Activated gamma-delta T cell (primary cell): Measurements from ENCODE around the gene TEX2.

ENCODE experiments used
- DNase-seq: peaks from one replicate; lab custom pipeline; 2025; lab: John Stamatoyannopoulos, UW

TEX2 gene

DNA sequence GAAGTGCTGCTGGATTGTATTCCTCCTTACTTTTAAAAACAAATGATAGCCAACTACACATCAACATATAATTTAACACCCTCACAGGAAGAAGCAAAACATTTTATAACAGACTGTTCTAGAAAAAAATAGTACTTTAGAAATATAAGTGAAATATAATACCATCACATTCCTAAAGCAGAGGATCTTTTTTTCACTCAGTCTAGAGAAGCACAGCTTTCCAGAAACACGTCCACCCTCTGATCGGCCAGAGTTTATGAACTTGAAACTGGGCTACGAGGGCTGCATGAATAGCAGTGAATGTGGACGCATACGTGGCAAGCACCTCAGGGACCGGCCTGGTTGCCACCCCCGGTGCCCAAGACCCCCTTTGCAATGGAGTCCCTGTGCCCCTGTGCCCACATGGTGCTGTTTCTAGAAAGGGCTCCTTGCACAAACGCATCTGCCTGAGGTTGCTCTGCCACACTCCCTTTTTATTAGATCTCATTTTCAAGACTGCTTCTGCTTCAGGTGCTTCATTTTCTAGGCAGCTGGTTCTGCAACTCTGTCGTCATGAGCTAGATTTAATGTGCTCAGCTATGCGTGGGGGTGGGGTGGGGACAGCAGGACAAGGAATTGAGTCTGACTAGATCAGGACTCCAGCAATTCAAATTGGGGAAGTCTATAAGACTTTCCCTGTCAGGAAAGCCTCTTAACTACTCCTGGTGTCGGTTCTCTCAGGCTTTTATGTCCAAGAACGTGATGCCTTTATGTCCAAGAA, 104.0 kb downstream of the TEX2 start:
- no peak for DNase-seq

DNA sequence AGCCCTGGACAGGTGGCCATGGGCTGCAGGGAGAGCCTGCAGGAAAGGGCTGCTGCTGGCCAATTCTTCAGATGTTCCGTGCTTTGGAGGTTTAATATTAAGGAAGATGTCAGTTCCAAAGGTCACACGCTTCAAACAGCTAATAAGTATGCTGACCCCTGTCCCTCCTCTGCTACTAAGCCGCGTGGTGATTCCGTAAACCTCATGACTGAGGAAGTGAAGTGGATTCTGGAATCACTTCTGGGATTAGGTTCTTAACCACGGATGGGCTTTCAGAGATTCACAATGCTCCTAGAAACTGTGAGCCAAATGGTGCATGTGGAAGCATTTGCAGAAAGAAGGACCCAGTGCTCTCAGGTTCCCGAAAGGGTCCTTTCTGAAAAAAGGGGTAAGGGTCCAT, 104.7 kb downstream of the TEX2 start:
- no peak for DNase-seq

DNA sequence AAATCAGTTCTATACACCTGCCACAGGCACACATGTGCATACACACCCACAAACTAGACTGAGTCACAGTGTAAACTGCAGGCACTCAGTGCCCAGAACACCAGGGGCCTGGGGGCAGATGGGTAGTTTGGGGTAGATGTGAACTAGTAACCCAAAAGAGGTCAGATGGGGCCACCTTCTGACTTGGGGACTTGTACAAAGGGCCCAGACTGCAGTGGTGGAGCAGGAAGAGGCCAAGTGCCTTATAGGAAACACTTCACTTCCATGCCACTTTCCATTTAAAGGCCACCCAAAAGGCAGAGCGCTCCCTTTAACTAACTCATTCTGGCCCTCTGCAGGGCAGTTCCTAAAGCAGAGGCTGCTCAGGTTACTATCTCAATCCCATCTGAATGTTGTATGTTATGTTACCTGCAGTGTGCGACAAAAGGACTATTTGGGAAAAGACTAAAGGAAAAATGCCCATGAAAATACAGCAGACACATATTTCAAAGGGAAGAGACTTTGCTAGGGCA, 105.3 kb downstream of the TEX2 start:
- DNase-seq, result no peak

GRCh38 chr17:64156670-64157069, 106.4 kb downstream of the TEX2 start:
- DNase-seq, result no peak

- no peak for DNase-seq
Measured at GRCh38 chr17:64155751-64156544, 107.1 kb downstream of the TEX2 start.

GRCh38 chr17:64155129-64155528, 107.9 kb downstream of the TEX2 start:
- no peak for DNase-seq

DNA sequence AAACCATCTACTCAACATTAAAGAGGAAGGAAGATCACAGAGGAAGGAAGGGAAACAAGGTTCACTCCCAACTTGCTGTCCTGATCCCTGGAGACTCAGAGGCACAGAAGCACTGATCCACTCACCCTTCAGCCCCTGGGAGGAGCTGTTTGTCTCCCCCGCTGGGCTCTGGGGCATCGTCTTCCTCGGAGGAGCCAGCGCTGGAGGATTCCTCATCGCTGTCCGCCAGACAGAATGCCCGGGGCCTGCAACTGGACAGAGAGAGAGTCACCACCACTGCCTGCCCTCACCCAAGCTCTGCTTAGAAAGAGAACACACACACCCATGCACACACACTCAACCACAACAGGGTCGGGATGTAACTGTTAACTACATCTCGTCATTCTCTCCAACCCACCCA, 108.3 kb downstream of the TEX2 start:
- no peak for DNase-seq

DNA sequence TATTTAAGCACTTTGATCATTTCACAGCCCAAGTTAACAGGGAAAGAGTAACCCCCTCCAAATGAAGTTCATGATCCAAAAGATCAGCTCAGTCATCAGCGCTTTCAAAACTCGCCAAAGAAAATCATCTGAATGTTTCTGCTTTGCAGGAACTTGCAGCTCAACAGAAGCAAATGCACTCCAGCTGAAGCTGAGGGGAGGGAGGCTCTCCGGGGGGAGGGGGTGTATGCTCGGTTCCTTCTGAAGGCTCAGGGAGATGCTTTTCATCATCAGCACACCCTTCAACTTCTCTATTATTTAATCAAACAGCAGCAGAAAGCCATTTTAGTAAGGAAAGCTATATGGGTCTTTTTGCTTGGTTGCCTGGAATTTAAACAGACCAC, 108.8 kb downstream of the TEX2 start:
- DNase-seq, result no peak

DNA sequence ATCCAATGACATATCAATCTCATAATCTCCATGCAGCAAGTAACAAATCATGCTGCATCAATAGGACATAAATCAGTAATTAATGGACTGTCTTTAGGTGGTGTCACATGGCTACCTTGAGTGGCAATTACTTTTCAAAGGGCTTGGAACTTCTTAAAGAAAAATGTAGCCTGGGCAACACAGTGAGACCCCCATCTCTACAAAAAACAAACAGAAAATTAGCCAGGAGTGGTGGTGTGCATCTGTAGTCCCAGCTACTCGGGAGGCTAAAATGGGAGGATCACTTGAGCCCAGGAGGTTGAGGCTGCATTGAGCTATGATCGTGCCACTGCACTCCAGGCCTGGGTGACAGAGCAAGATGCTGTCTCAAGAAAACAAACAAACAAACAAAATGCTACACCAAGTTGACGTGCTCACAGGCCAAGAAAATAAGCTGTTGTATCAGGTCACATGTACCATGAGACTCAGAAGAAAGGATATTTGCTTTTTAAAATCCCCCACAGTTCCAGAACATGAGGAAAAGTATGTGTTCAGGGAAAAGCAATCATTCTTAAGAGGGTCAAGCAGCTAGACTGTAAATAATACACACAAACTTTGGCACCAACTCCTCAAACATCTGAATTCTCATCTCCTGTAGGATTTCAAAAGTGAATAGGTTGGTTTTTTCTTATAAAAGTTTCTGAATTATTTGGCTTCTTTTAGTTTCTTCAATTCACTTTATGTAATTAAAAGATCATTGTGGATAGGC, 109.3 kb downstream of the TEX2 start:
- DNase-seq, result no peak

- no peak for DNase-seq
Measured at GRCh38 chr17:64152428-64153125, 110.5 kb downstream of the TEX2 start.

DNA sequence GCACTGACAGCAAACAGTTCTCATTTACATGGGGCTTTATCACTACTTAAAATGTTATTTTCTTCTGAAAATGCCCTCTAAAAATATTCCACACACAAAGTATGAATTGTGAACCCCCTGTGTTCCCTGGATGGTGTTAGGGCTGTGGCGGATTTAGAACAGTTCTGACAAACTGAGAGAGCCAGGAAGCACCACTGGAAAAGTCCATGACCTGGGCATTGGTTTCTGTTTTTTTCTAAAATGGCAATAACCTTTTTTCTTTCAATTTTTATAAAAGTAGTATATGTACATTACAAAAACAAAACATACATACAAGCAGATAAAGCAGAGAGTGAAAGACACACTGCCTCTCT, 112.1 kb downstream of the TEX2 start:
- no peak for DNase-seq

DNA sequence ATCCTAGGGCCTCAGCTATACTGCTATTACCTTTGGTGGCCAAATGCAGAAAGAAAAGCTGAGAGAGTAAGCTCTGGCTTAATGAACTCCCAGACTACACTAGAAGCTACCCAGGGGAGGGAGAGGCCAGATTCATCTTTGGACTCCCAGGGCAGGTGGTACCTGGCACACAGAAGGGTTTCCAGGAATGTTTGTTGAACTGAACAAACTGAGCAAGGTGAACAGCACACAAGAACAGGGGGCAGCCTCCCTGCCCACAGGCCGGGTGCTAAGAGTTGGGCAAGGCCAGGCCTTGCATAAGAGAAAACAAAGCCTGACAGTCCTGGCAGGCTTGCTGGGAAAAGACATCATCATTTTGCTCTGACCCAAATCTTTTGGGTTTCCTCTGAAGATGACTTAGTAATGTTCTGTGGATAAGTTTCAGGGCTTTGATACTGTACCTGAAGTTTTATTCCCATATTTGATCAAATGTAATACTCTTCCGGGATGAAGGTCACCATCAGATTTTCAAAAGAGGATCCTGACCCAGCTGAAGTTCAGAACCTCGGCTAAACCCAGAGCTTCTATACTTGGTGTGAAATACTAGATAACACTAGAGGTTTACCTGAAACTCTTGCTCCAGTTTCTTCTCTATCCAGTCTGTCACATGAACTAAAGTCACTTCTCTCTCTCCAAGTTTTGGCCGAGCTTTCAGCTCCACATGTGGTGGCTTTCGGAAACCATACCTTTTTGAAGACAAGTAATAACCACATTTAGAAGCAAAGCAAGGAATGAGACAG, 112.6 kb downstream of the TEX2 start:
- DNase-seq, result no peak

DNA sequence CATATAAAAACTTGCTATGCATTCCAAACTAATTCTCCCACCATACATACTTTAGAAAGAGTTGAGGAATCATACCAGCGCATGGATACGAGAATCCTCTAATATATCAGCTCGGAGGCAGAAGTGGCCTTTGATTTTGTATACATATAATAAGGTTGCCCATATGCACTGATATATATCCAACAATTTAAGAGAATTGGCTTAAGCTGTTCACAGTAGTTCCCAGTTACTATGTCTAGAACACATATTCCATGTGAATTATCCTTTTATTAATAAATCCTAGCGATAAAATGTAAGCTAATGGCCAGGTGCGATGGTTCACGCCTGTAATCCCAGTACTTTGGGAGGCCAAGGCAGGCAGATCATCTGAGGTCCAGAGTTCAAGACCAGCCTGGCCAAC, 113.9 kb downstream of the TEX2 start:
- no peak for DNase-seq

DNA sequence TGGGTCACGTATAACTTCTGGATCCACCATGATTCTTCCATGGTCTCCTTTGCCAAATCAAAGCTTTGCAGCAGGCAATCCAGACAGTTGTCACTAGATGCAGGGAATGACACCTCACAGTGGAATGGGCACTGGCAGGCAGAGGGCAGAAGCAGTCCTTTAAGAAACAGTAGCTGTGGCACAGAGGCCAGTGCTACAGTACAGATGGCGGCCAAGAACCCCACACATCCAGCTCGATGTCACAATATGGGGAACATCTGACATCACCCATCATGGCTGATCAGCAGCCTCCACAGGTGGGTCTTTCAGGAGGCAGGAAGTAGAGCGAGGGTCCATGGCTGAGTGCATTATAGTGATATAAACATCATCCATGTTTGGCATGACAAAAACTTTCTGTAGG, 114.4 kb downstream of the TEX2 start:
- DNase-seq, result no peak

DNA sequence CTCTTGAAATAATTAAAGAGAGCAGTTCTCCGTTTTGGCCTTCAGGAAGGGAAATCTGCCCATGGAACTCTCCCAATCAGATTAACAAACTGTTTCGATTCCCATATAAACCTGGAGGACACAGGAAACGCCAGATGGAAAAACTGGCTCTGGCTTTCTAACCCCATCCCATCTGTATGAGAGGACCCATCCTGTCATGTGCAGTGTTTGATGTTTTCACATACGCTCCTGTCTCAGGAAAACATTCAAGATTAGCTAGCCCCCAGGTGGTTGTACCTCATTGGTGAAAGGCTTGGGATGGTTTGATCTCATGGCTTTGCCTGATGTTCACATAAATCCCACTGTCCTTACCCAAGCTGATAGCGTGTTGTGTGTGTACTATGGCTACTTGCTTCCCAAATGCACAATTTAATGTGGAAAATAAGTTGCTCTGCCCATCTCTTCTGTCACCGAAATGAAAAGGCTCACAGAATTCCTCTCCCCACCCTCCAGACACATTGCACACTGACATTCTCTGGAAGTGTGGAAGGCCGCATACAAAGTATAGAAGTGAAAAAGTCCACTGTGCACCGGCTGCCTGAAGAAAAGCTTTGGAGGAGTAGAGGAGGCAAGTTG, 114.9 kb downstream of the TEX2 start:
- DNase-seq, result no peak

DNA sequence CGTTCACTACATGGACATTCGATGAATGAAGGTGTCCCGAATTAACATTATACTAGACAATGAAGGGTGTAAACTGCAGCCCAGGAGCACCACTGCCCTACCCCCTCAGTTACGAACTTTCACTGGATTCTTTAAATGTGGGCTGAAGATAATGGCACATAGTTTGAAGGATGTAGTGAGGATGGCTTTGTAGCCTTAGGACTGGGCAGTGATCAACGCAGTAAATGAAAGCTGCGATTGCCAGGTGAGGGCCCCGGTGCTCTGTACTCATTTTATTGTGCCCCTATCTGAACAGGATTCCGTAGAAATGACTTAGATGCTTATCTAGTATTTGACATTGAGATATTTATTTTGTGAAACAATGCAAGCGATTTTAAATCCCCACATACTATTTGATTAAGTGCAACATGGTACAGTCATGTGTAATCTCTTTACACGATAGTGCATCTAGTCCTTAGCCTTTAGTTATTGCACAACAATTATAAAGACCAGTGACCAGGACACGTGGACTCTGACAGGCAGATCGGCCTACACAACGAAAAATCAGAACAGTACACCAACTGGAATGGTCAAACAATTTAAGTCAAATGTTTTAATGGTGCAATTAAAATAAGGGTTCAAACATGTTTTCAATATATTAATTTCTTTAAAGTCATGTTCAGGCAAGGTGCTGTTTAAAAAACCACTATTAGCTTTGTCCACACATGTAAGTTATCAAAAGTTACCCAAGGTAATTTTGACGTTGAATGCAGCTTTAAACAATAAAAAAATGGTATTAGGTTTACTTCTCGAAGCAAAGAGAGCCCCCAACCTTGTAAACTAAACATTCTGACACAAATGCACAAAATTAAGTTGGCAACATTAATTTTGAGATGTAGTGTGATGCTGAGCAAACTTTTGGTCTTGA, 115.7 kb downstream of the TEX2 start:
- DNase-seq, result no peak

- DNase-seq, result peak; percentile 23
Measured at GRCh38 chr17:64146418-64147109, 116.5 kb downstream of the TEX2 start.

GRCh38 chr17:64145751-64146417, 117.2 kb downstream of the TEX2 start:
- peak; percentile 48 for DNase-seq

- DNase-seq, result no peak
Measured at GRCh38 chr17:64145375-64145750, 117.7 kb downstream of the TEX2 start.
